SW480 (cell line): ENCODE data around the gene HS3ST3B1.

Experiments
- DNase-seq: peaks from one replicate; pipeline ENCODE4 v3.0.0-alpha.2; 2016; ENCODE audit warnings: low spot score

HS3ST3B1 gene

GRCh38 chr17:14300575-14301278, at the start of gene HS3ST3B1:
Gene HS3ST3B1 (plus strand): TSS chr17:14301081. CDS start chr17:14301519, 438 bp downstream.
- peak; percentile 99 for DNase-seq

GRCh38 chr17:14261406-14261805, 39.5 kb upstream of the HS3ST3B1 start:
- DNase-seq = no peak

GRCh38 chr17:14268264-14268663, 32.6 kb upstream of the HS3ST3B1 start:
- peak; percentile 28 for DNase-seq

GRCh38 chr17:14269473-14269872, 31.4 kb upstream of the HS3ST3B1 start:
- no peak for DNase-seq

- no peak for DNase-seq
Observed at GRCh38 chr17:14270508-14270907, 30.4 kb upstream of the HS3ST3B1 start.

GRCh38 chr17:14276535-14277250, 24.2 kb upstream of the HS3ST3B1 start:
- no peak for DNase-seq

GRCh38 chr17:14281530-14281929, 19.4 kb upstream of the HS3ST3B1 start:
- DNase-seq = no peak

- DNase-seq = no peak
Observed at GRCh38 chr17:14282726-14283125, 18.2 kb upstream of the HS3ST3B1 start.

GRCh38 chr17:14289162-14289561, 11.7 kb upstream of the HS3ST3B1 start:
- no peak for DNase-seq

- no peak for DNase-seq
Observed at GRCh38 chr17:14294876-14295275, 6.0 kb upstream of the HS3ST3B1 start.

- no peak for DNase-seq
Observed at GRCh38 chr17:14295676-14296075, 5.2 kb upstream of the HS3ST3B1 start.

GRCh38 chr17:14296166-14296910, 4.5 kb upstream of the HS3ST3B1 start:
- DNase-seq = no peak

GRCh38 chr17:14297161-14297851, 3.6 kb upstream of the HS3ST3B1 start:
- DNase-seq = peak; percentile 46

GRCh38 chr17:14298221-14298946, 2.5 kb upstream of the HS3ST3B1 start:
- no peak for DNase-seq

GRCh38 chr17:14298947-14299279, 2.0 kb upstream of the HS3ST3B1 start:
- no peak for DNase-seq

- DNase-seq = peak; percentile 34
Observed at GRCh38 chr17:14299280-14300141, 1.4 kb upstream of the HS3ST3B1 start.

- DNase-seq = peak; percentile 8
Observed at GRCh38 chr17:14301279-14302090, 604 bp downstream of the HS3ST3B1 start.

- peak; percentile 46 for DNase-seq
Observed at GRCh38 chr17:14302091-14302430, 1.2 kb downstream of the HS3ST3B1 start.

- DNase-seq = peak; percentile 77
Observed at GRCh38 chr17:14302431-14303099, 1.7 kb downstream of the HS3ST3B1 start.
